T-helper 9 cell (primary cell): ENCODE measurements around the gene FOXJ1.
"Not testable (repeated sequence)": the region's sequence is repeated elsewhere in the genome, so short reads cannot be mapped to it uniquely, and the experiment has no call there.

Source experiments
- DNase-seq: peaks from one replicate; pipeline ENCODE4 v3.0.0-alpha.2; 2020
- total RNA-seq, 2 donors: gene quantifications; one replicate each; lab custom pipeline; 2026; lab: John Stamatoyannopoulos, UW

Gene FOXJ1, protein sequence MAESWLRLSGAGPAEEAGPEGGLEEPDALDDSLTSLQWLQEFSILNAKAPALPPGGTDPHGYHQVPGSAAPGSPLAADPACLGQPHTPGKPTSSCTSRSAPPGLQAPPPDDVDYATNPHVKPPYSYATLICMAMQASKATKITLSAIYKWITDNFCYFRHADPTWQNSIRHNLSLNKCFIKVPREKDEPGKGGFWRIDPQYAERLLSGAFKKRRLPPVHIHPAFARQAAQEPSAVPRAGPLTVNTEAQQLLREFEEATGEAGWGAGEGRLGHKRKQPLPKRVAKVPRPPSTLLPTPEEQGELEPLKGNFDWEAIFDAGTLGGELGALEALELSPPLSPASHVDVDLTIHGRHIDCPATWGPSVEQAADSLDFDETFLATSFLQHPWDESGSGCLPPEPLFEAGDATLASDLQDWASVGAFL
- total RNA-seq, result 1.7 to 8.0 reads per million in 2 donors

DNA sequence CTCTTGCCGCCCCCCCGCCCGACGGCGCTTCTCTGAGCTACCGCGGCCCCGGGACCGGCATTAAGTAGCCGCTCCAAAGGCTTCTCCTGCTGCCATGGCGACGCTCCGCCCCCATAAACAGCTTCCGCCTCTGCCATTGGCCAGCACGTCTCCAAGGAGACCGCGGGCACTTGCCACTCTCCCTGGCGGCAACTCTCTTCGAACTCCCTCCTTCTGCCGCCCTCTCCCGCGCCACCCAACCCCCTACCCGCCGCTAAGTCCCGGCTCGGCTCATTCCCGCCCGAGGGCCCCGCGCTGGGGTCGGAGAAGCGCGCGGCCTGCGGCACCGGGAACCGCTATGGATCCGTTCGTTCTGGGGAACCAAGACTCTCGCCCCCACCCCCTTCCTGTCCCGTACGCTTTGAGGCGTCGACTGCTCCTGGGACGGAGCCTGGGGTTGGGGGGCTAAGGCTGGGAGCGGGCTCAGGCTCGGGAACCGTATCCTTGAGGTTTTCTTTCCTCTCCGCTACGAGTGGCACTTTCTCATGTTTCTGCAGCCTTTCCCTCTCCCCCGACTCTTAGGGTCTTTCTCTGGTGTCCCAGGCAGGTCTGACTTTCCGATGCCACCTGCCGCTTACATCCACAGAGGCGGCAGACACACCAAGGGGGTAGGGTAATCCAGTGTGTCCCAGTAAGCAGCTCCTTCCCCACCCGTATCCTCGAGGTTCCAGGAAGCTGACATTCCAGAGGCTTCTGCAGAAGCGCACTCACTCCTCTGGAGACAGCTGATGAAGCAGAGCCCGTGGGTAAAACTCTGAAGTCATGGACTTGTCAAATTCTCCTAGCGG, at the start of gene FOXJ1:
FOXJ1 (minus strand) TSS at position 34 of the 827 bp plus-strand sequence. CDS start 850 bp downstream, outside the sequence.
- peak; percentile 86 for DNase-seq

DNA sequence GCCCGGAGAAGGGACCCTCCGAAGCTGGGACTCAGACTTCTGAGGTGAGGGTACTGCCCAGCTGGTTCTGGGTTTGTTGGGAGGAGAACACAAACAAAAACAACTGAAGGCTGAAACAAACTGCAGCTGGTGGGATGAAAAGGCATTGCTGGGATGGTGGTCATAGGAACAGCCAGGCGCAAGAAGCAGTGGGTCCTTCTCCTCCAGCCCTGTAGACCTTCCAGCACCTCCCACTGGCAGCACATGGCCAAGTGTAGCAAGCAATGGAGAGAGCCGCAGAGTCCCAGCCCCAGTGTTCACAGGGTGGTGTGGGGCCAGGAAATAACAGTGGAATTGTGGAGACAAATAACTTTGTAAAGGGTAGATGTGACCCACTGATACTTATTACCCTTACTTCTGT, 48.7 kb upstream of the FOXJ1 start:
- DNase-seq, result no peak

DNA sequence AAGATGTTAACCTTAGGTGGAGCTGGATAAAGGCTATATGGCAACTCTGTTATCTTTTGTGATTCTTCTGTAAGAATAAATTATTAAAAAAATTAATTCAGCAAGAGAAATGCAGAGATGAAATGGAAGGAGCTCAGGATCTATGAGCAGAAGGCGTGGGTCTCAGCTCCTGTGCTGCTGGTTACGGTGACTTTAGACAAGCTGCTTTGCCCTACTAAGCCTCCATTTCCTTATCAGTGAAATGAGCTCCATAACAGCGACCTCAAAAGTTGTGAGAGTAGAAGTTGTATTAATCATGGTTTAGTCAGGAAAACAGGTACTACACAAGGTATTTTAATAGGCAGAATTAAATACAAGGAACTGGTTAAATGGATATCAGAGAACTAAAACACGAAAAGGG, 48.2 kb upstream of the FOXJ1 start:
- DNase-seq, result no peak

DNA sequence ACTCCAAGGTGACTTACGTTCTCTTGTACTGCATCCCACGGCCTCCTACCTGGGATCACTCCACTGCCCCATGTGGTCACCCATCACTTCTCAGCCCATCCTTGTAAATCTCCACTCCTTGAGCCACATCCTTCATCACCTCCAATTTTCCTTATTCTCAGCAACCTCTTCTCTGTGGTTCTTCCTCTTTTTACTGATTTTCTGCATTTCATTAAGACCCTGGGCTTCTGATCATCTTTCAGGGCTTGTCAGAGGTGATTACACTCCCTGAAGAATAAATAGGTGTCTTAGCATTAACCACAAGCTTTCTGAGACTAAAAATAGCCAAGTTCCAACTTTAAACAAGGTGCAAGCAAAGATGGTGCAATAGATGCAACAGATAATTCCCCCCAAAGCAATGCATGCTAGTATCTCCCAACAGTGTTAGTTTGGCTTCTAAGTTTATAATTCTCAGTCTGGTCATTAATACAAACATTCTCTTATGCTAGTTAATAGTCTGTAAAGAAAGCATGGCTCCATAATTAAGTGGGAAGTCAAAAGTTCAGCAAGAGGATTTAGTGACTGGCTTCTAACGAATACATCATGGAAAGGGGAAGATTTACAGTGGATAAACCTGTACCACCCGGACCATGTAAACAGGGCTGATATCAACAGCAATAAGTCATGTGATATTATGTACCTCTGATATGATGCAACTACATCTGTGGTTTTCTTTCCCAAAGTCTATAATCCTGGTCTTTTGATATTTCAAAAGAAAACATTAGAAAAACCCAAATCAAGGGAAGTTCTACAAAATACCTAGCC, 47.4 kb upstream of the FOXJ1 start:
- no peak for DNase-seq

DNA sequence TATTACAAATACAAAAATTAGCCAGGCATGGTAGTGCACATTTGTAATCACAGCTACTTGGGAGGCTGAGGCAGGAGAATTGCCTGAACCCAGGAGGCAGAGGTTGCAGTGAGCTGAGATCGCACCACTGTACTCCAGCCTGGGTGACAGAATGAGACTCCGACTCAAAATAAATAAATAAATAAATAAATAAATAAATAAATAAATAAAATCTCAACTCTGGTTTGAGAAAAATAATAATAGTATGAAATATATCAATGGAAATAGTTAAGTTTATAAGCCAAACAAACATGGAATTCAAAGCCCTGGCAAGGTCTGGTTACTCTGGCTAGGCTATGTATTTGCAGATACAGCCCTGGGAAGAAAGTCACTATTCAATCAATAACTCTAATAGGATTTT, 45.7 kb upstream of the FOXJ1 start:
- DNase-seq, result not testable (repeated sequence)

DNA sequence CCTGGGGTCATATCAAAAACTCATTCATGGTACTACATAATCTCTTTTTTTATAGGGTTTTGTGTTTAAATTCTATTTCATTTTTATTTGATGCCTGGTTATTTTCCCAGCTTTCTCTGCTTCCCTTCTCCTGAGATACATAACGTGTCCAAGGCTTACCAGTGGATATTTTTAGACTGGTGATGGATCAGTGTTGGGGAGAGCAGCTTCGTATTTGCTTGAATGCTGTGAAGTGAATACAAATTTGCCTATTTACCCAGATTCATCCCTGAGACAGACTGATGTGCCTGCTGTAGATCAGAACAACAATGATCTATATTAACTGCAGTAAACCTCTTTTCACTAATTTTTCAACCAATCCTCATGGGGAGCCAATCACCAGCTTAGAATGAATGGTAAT, 43.2 kb upstream of the FOXJ1 start:
- DNase-seq, result no peak

DNA sequence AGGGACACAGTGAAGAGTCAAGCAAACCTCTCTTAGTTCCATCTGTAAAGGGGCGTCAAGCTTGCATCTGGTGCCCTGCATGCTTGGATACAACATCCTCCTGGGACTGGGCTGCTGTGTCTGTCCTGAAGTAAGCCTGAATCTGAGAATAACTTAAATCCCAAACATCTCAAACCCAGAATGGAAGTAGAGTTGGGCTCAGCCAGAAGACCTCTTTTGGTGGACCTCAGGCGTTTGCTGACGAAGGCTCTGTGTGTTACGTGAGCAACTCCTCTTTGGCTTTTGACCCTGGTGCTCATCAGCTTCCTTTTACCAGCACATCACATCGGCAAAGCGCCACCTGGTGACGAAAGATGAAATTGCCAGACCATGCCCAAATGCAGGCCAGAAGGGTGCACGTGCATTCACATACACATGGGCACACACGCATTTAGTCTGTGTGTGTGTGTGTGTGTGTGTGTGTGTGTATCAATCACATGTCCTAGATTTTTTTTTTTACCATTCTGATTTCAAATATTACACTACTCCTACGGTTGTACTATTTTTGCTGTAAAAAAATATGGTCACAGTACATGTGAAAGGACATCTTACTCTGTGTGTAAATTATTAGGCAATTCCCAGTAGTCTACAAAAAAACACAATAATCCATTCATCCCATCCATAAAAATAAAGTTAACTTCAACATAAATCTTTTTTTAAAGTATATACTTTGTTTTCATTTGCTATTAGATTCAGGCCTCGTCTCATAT, 41.1 kb upstream of the FOXJ1 start:
- DNase-seq, result peak; percentile 93

DNA sequence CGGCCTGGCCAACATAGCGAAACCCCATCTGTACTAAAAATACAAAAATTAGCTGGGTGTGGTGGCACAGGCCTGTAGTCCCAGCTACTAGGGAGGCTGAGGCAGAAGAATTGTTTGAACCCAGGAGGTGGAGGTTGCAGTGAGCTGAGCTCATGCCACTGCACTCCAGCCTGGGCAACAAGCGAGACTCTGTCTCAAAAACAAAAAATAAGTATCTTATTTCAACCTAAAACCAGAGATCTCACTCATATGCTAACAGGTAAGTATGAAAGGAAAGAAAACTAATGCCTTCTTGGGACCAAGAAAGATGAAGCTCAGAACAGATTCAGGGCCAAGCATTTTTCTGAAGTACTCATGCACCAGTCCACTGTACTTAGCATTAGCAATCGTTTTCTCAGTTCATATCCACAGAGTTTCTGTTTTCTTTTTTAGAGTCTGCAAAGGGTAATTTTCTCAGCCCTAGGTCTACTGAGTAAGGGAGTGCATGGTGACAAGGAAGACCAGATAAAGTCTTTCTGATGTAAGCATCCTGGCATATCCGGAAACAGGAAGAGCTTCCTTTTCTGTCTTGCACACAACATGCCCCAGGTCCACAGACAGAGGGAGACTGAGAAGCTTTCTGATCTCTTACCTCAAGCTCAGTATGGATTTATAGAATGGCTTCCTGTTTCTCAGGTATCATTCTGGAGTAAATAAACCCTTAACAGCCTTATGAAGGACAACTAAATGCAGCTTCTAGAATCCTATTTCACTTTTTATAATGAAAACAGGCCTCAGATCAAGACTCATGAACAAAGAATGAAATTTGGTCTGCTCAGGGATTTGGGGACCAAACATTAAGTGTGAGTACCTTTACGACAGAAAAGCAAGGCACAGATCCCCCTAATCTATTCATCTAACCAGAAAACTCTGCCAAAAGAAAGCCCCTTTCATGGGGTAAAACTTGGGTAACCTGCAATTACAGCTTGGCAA, 38.7 kb upstream of the FOXJ1 start:
- DNase-seq, result no peak

DNA sequence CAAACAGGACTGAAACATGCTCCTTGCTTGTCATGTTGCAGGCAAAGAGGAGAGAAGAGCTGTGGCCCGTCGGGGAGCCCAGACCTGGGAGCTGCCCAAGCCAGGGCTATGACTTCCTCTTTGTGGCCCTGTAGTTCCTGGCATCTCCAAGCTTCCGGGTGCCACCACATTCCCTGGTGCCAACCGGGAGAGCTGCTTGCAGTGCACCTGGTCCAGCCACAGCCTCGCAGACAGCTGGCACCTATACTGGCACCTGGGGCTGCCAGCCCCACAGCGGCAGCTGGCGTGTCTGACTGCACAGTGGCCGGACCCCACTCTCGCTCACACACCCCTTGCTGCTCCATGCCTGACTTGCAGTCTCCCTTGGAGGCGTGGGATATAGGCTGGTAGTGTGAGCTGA, 37.1 kb upstream of the FOXJ1 start:
- DNase-seq, result no peak

DNA sequence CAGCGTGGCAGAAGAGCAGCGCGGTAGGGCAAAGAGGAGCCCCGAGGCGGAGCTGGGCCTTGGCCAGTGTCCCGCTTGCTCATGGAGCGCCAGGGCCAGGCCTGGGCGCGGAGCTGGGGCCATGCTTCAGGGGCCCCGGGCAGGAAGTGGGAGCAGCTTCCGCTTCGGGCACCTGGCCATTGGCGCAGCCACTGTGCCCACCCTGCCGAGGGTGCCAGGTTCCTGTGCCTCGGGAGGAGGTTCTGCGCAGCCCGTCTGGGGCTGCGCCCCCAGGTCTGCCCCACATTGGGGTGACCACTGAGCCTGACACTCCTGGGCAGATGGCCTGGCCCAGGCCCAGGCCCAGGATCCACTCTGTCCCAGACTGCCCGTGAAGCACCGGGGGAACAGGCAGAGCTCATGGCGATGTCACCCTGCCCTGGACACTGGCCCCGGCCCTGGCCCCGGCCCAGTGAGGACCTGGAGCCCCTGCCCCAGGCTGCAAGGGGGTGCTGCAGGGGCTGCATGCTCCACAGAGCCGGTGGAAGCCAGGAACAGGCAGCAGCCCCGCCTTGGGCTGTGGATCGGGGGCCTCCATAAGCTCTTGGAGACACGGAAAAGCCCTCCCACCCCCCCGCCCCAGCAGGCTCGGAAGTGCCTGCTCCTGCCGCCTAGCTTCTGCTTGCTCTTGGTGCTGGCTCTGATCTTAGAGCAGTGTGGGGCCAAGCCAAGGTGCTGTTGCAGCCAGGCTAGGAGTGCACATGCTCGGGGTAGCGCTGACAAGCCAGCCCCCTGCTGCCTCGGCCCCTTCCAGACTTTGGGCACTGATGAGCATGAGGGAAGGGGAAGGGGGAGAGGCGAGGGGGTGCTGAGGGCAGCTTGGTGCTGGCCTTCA, 35.9 kb upstream of the FOXJ1 start:
- no peak for DNase-seq

DNA sequence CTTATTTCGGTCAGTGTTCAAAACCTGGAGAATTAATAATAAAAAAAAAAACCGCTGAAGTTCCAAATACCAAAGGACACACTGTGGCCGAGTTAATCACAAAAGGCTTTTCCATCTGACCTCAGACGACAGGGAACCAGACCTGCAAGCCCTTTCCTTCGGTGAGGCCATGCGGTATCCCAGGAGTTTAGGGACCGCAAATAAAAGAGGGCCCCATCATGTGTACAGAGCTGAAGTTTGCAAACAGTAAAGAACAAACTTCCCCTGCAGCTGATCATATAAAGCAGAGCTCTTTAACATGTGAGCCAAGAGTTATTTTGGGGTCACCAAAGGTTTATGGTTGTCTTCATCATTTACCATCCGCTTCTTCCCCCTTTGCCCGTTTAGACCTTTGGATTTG, 33.0 kb upstream of the FOXJ1 start:
- DNase-seq, result no peak

DNA sequence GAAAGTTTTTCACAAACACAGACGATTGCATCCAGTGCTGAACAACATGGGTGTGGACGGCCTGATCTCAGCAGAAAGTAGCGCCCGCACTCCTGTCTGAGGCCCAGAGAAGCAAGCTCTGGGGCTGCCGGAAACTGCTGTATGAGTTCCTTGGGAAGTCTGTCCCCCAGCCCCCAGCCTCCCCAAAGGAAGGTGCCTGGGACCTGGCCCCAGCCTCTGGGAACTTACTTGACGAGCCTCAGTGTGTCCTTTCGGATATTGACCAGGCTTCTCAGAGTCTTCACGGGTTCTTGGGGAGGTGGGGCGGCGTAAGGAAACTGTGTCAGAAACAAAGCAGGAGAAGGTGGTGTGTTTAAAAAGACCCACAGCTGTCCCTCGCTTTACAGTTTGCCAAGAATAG, 32.4 kb upstream of the FOXJ1 start:
- DNase-seq, result no peak

DNA sequence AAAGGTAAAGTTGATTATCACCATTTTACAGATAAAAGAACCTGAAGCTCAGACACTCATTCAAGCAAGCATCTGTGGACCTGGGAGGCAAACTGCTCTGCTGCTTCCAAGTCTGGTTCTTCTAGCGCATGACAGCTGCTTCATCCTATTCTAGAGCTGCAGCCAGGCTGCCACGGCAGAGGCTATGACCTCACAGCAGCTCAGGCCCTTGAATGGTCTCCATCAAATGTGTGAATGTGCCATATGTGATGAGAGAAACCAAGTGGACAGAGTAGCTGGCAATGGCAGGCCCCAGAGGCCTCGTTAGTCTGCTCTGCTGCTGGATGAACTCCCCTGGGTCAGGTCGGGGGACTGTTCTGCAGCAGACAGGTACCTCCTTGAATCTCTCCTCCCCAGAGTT, 30.7 kb upstream of the FOXJ1 start:
- no peak for DNase-seq

DNA sequence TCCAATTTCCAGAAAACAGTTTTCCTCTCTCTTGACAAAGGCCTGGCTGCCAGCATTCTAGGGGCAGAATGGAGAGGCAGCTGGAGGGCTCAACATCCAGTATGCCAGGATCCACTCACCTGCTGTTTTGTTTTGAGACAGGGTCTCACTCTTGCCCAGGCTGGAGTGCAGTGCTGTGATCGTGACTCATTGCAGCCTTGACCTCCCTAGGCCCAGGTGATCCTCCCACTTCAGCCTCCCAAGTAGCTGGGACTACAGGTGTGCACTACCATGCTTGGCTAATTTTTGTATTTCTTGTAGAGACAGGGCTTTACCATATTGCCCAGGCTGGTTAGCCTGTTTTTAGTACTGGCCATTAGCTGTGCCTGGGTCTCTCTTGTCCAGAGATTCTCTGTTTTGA, 29.1 kb upstream of the FOXJ1 start:
- DNase-seq, result no peak

DNA sequence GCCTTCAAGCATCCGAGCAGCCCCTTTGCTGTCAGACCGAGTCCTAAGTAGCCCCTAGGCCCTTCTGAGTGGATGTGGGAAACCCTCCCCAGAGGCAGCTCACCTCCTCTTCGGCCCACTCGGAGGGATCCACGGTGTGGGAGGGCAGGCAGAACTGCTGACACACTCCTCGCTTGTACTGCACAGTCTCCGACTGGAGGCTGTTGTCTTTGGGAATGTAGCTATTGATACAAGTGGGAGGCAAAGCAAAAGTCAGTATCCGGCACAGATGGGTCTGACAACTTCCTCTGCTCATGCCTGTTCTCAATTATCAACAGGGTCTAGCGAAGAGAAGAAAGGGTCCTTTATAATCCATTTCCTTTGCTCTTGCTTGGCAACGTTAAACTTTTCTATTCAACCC, 25.9 kb upstream of the FOXJ1 start:
- DNase-seq, result no peak

DNA sequence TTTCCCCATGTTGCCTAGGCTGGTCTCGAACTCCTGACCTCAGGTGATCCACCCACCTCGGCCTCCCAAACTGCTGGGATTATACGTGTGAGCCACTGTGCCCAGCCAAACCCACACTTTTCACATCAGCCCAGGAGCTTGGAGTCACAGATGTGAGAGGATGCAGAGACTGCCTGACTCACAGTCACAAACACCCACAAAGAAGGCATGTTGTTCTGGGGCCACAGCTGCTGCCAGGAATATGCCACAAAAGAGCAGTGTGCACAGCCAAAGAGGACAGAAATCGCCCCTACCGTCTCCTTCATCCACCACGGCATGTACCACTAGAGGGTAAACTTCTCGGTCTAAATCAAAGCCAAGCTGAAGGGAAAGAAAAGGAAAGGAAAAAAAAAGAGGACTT, 25.1 kb upstream of the FOXJ1 start:
- DNase-seq, result no peak

DNA sequence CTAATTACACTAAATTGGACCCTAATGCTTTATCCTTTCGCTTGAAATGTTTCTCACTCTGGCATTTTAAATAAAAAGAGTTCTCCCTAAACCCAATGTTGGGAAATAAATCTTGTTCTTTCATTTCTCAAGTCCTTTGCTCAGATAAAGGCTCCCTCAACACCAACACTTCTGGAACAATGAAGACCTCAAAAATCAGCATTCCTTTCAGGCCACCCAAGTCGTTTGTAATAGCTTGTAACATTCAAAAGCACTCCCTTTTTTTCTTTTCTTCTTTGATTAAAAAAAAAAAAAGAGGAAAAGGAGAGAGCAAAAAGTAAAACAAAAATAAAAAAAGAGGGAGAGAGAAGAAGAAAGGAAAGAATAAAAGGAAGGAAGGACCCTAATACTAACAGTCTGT, 23.3 kb upstream of the FOXJ1 start:
- DNase-seq, result no peak

DNA sequence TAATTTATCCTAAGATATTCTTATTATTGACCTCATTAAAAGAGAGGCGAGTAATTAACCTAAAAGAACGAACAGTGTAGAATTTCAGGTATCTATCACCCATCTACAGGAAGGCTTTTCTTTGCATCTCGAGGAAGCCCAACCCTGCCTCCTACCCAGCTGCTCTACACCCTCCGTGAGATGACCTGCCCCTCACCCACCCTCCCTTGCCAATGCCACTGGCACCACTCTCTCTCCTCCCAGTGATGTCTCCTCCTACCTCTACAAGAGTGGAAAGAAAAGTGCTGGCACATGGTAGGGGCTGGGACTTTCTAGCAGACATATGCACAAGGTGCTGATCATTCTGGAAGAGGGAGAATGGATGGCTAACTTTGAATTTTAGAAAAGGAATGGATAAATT, 22.9 kb upstream of the FOXJ1 start:
- DNase-seq, result no peak

DNA sequence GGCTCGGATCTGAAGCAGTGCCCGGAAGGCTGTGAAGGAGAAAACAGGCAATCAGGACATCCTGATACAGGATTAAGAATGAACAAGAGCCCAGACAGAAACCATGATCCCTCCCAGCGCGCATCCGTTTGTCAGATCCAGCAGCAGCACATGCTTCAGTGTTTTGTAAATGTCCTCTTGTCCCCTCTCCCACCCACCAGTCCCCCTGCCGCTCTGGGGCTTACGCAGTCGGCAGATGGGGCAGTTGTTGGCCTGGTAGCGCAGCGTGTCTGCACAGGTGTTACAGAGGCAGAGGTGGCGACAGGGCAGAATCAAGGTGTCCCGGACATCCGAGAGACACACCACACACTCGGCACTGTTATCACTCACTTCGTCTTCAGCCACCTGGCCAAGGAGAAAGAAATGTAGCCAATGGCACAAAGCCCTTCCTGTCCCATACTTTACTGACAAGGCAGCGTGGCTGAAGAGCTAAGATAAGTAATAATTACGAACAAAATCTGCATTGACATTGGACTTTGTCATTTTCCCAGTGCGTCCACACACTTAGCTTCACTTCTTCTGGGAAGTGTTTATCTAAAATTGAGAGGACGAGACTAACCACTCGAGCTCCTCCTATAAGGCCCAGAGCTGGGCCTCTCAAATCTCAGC, 20.7 kb upstream of the FOXJ1 start:
- no peak for DNase-seq
